ENCODE results near the gene SLC16A9. TPM values are rescaled to one million over a fixed set of nuclear protein-coding genes. Genes with fewer than 3 reads are reported as not detected.

The SLC16A9 gene
- total RNA-seq, 1 donor from 2014 or later, result 4.4 TPM

GRCh38 chr10:59624951-59625350, 84.7 kb downstream of the SLC16A9 start:
- H3K27ac Mint-ChIP-seq, result no peak overlapping the region
- peaks cover 2% of the 10 kb centered on the region for H3K4me1 Mint-ChIP-seq
- H3K4me3 Mint-ChIP-seq, result no peak overlapping the region
- intact Hi-C loops (cut with micrococcal nuclease), result loop anchor here (5.0 to 10.0 kb wide), 4 partner anchors 383 to 673 kb away; no protein-coding TSS in a partner anchor
- H3K27me3 Mint-ChIP-seq, result peaks cover 4% of the 10 kb centered on the region
- H3K36me3 Mint-ChIP-seq (ENCODE audit: low read depth), result no peaks in the 10 kb centered on the region
- H3K9me3 Mint-ChIP-seq, result no peaks in the 10 kb centered on the region
- no peak for DNase-seq

GRCh38 chr10:59624136-59624535, 85.5 kb downstream of the SLC16A9 start:
- Mint-ChIP-seq H3K4me3 (no peak overlapping the region), H3K4me1 (peaks cover 2% of the 10 kb centered on the region), H3K9me3 (no peaks in the 10 kb centered on the region), H3K27ac (no peak overlapping the region), H3K36me3 (ENCODE audit: low read depth) (no peaks in the 10 kb centered on the region), H3K27me3 (peaks cover 4% of the 10 kb centered on the region)
- intact Hi-C loops (cut with micrococcal nuclease), result loop anchor here (5.0 to 10.0 kb wide), 2 partner anchors 382 to 581 kb away; no protein-coding TSS in a partner anchor
- DNase-seq, result no peak

- Mint-ChIP-seq H3K9me3 (no peaks in the 10 kb centered on the region), H3K4me1 (peaks cover 2% of the 10 kb centered on the region), H3K27ac (no peak overlapping the region), H3K27me3 (peaks cover 2% of the 10 kb centered on the region), H3K36me3 (ENCODE audit: low read depth) (no peaks in the 10 kb centered on the region), H3K4me3 (no peak overlapping the region)
- intact Hi-C loops (cut with micrococcal nuclease), result loop anchor here (2.0 to 10.0 kb wide), 3 partner anchors 381 to 841 kb away; no protein-coding TSS in a partner anchor
- DNase-seq, result no peak
Measured at GRCh38 chr10:59623133-59624121, 86.2 kb downstream of the SLC16A9 start.

GRCh38 chr10:59622320-59623132, 87.1 kb downstream of the SLC16A9 start:
- Mint-ChIP-seq H3K9me3 (no peaks in the 10 kb centered on the region), H3K27me3 (peaks cover 2% of the 10 kb centered on the region), H3K4me1 (peaks cover 2% of the 10 kb centered on the region), H3K36me3 (ENCODE audit: low read depth) (no peaks in the 10 kb centered on the region), H3K27ac (no peak overlapping the region), H3K4me3 (no peak overlapping the region)
- intact Hi-C loops (cut with micrococcal nuclease), result loop anchor here (2.0 to 10.0 kb wide), 3 partner anchors 380 to 840 kb away; no protein-coding TSS in a partner anchor
- peak; percentile 79 for DNase-seq

- Mint-ChIP-seq H3K27ac (no peak overlapping the region), H3K4me3 (no peak overlapping the region), H3K27me3 (peaks cover 2% of the 10 kb centered on the region), H3K4me1 (peaks cover 2% of the 10 kb centered on the region), H3K9me3 (no peaks in the 10 kb centered on the region), H3K36me3 (ENCODE audit: low read depth) (no peaks in the 10 kb centered on the region)
- intact Hi-C loops (cut with micrococcal nuclease), result loop anchor here (2.0 to 10.0 kb wide), 3 partner anchors 379 to 839 kb away; no protein-coding TSS in a partner anchor
- no peak for DNase-seq
Measured at GRCh38 chr10:59621771-59622170, 87.9 kb downstream of the SLC16A9 start.

GRCh38 chr10:59618666-59619065, 91.0 kb downstream of the SLC16A9 start:
- no peak overlapping the region for H3K4me3 Mint-ChIP-seq
- peaks cover 2% of the 10 kb centered on the region for H3K27me3 Mint-ChIP-seq

GRCh38 chr10:59617996-59618395, 91.7 kb downstream of the SLC16A9 start:
- H3K27ac Mint-ChIP-seq, result no peak overlapping the region
- intact Hi-C loops (cut with micrococcal nuclease), result no loop called here
- no peak for DNase-seq
- H3K27me3 Mint-ChIP-seq, result peaks cover 2% of the 10 kb centered on the region
- no peak overlapping the region for H3K4me3 Mint-ChIP-seq
- H3K4me1 Mint-ChIP-seq, result no peaks in the 10 kb centered on the region
- H3K36me3 Mint-ChIP-seq (ENCODE audit: low read depth), result no peaks in the 10 kb centered on the region
- H3K9me3 Mint-ChIP-seq, result no peaks in the 10 kb centered on the region

More at GRCh38 chr10:59618666-59619065, 91.0 kb downstream of the SLC16A9 start:
- no peak for DNase-seq
- H3K27ac Mint-ChIP-seq, result no peak overlapping the region
- no peaks in the 10 kb centered on the region for H3K36me3 Mint-ChIP-seq (ENCODE audit: low read depth)
- H3K4me1 Mint-ChIP-seq, result no peaks in the 10 kb centered on the region
- intact Hi-C loops (cut with micrococcal nuclease), result no loop called here
- H3K9me3 Mint-ChIP-seq, result no peaks in the 10 kb centered on the region

GRCh38 chr10:59611048-59611447, 98.6 kb downstream of the SLC16A9 start:
- Mint-ChIP-seq H3K4me1 (no peaks in the 10 kb centered on the region), H3K27me3 (peaks cover 9% of the 10 kb centered on the region), H3K36me3 (ENCODE audit: low read depth) (no peaks in the 10 kb centered on the region), H3K27ac (no peak overlapping the region), H3K9me3 (no peaks in the 10 kb centered on the region), H3K4me3 (no peak overlapping the region)
- intact Hi-C loops (cut with micrococcal nuclease), result no loop called here
- no peak for DNase-seq

- H3K4me3 Mint-ChIP-seq, result no peak overlapping the region
- intact Hi-C loops (cut with micrococcal nuclease), result no loop called here
- peaks cover 9% of the 10 kb centered on the region for H3K27me3 Mint-ChIP-seq
- H3K27ac Mint-ChIP-seq, result no peak overlapping the region
- DNase-seq, result no peak
- no peaks in the 10 kb centered on the region for H3K36me3 Mint-ChIP-seq (ENCODE audit: low read depth)
- no peaks in the 10 kb centered on the region for H3K9me3 Mint-ChIP-seq
- no peaks in the 10 kb centered on the region for H3K4me1 Mint-ChIP-seq
Measured at GRCh38 chr10:59607970-59608369, 101.7 kb downstream of the SLC16A9 start.

- H3K4me1 Mint-ChIP-seq, result no peaks in the 10 kb centered on the region
- no peak for DNase-seq
- no peak overlapping the region for H3K4me3 Mint-ChIP-seq
- intact Hi-C loops (cut with micrococcal nuclease), result no loop called here
- no peaks in the 10 kb centered on the region for H3K36me3 Mint-ChIP-seq (ENCODE audit: low read depth)
- H3K27me3 Mint-ChIP-seq, result peaks cover 4% of the 10 kb centered on the region
- H3K9me3 Mint-ChIP-seq, result no peaks in the 10 kb centered on the region
- H3K27ac Mint-ChIP-seq, result no peak overlapping the region
Measured at GRCh38 chr10:59606551-59606961, 103.1 kb downstream of the SLC16A9 start.

GRCh38 chr10:59601985-59602384, 107.7 kb downstream of the SLC16A9 start:
- Mint-ChIP-seq H3K27me3 (peaks cover under 1% of the 10 kb centered on the region), H3K4me3 (no peak overlapping the region), H3K27ac (no peak overlapping the region), H3K36me3 (ENCODE audit: low read depth) (no peaks in the 10 kb centered on the region), H3K9me3 (no peaks in the 10 kb centered on the region), H3K4me1 (no peaks in the 10 kb centered on the region)
- intact Hi-C loops (cut with micrococcal nuclease), result no loop called here
- DNase-seq, result no peak

Data from activated CD4-positive, alpha-beta T cell treated with anti-CD3 and anti-CD28 coated beads, Interleukin-2, amount 10 ng/mL, durations not matched to agents 24 days and 14 days (primary cell).